Tibial artery (tissue), 4 donors: Measurements from ENCODE around the gene KCNMB3.
"Not testable (repeated sequence)": the region's sequence is repeated elsewhere in the genome, so short reads cannot be mapped to it uniquely, and the experiment has no call there.

ENCODE experiments used
- DNase-seq, 2 donors: peaks; one replicate each; pipeline ENCODE4 v3.0.0-alpha.2; 2019
- H3K27ac ChIP-seq, 2 donors: fragments of 200-600 bp; sonication (generic) in 1 of 2; 1 replicate in 1 of 2; 2 replicates in 1 of 2; pipeline ENCODE4 v1.5.1; 2018 to 2019; ENCODE audit warnings: mild to moderate bottlenecking in 1 of 2
- H3K27me3 ChIP-seq, 2 donors: fragments of 200-600 bp; sonication (generic) in 1 of 2; one replicate each; pipeline versions ENCODE4 v1.5.1 to v1.6.0; 2016 to 2019
- H3K36me3 ChIP-seq, 3 donors: fragments of 200-600 bp; sonication (generic) in 2 of 3; one replicate each; pipeline ENCODE4 v1.5.1; 2016 to 2019; ENCODE audit warnings: mild to moderate bottlenecking in 2 of 3
- H3K4me1 ChIP-seq, 4 donors: fragments of 200-600 bp; sonication (generic) in 2 of 4; 1 replicate in 3 of 4; 2 replicates in 1 of 4; pipeline ENCODE4 v1.5.1; 2016 to 2019
- H3K4me3 ChIP-seq, 2 donors: fragments of 200-600 bp; sonication (generic) in 1 of 2; 1 replicate in 1 of 2; 2 replicates in 1 of 2; pipeline ENCODE4 v1.5.1; 2018 to 2019; ENCODE audit warnings: mild to moderate bottlenecking in 2 of 2
- H3K9me3 ChIP-seq, 3 donors: fragments of 200-600 bp; sonication (generic) in 1 of 3; one replicate each; pipeline ENCODE4 v1.5.1; 2016 to 2019
- intact Hi-C: fragments of 100-400 bp; cut with DNase I; formaldehyde crosslinking; loops from one replicate; pipeline ENCODE4 v1.15.0; 2023; ENCODE audit warnings: low total_unique reads
- TF ChIP-seq, protein P1 (sequence below), 2 experiments: fragments of 200-600 bp in 1 of 2; fragments of 450-650 bp in 1 of 2; IDR thresholded peaks; one replicate each; pipeline ENCODE4 v1.5.1; 2017 to 2019; ENCODE audit warnings: antibody characterized with exemption in 2 of 2, mild to moderate bottlenecking in 1 of 2, moderate library complexity in 1 of 2

KCNMB3 gene

DNA sequence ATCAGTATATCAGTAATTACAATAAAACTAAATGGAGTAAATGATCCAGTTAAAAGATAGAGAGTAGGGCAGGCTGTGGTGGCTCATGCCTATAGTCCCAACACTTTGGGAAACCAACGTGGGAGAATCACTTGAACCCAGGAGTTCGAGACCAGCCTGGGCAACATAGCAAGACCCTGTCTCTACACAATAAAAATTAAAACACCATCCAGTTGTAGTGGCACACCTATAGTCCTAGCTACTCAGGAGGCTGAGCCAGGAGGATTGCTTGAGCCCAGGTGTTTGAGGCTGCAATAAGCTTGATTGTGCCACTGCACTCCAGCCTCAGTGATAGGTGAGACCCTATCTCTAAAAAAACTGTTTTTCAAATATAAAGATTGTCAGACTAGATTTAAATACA lies 5.9 kb upstream of the KCNMB3 start:
- Histone ChIP-seq H3K36me3 (no peaks in the 10 kb centered on the region), H3K9me3 (no peaks in the 10 kb centered on the region), H3K4me1 (peaks cover 0 to 6% (median 0%) of the 10 kb centered on the region in 4 donors), H3K27me3 (no peaks in the 10 kb centered on the region), H3K4me3 (no peak overlapping the region), H3K27ac (no peak overlapping the region)
- TF ChIP-seq, protein P1, sequence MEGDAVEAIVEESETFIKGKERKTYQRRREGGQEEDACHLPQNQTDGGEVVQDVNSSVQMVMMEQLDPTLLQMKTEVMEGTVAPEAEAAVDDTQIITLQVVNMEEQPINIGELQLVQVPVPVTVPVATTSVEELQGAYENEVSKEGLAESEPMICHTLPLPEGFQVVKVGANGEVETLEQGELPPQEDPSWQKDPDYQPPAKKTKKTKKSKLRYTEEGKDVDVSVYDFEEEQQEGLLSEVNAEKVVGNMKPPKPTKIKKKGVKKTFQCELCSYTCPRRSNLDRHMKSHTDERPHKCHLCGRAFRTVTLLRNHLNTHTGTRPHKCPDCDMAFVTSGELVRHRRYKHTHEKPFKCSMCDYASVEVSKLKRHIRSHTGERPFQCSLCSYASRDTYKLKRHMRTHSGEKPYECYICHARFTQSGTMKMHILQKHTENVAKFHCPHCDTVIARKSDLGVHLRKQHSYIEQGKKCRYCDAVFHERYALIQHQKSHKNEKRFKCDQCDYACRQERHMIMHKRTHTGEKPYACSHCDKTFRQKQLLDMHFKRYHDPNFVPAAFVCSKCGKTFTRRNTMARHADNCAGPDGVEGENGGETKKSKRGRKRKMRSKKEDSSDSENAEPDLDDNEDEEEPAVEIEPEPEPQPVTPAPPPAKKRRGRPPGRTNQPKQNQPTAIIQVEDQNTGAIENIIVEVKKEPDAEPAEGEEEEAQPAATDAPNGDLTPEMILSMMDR (IDR thresholded peaks at IDR 0.05), result no peak
- intact Hi-C loops, result no loop called here
- no peak for DNase-seq

DNA sequence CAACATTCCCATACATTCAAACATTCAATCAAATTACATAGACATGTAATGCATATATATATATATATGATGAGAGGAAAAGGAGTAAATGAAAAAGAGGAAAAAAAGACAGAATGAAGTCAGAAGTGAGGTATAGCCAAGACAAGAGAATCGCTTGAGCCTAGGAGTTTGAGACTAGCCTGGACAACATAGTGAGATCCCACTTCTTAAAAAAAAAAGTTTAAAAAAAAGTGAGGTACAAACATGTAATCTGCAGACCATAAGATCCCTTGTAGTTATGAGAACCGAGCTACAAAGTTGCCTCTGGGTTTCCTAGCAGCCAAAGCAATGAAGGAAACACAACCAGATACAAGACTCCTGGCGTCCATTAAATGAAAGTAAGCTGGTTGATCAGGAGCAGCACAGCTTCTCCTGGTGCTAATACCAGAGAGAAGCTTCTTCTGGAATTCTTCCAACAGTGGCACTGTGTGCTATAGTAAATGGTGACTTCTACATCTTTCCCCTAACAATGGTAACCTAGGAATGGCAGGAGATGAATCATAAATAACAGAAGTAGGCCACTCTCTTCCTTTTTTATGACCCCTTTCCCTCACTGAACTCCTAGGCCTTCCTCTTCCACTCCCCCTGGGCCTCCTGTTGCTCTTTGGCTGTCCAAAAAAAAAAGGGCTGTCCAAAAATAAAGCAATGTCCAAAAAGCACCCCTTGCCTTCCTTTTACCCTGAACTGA lies 3.5 kb downstream of the KCNMB3 start:
- TF ChIP-seq, protein P1 (IDR thresholded peaks at IDR 0.05), result no peak
- DNase-seq, result no peak

DNA sequence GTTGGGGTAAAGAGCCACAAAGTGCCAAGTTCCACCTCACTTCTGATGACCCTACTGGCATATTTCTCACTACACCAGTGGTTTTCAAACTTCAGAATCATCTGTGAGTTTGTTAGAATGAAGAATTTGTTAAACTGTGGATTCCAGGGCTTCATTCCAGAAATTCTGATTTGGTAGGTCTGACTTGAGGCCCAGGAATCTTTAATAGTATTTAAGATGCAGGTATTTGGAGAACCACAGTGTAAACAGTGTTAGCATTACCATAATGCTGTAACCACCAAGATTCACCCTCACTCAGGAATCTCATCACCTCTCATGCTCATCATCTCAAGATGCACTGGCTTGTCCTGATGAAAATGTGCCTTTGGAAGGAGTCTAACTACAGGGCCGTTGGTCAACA lies 6.0 kb downstream of the KCNMB3 start:
- H3K36me3 ChIP-seq, result peaks cover 0 to 6% (median 4%) of the 10 kb centered on the region in 3 donors
- H3K9me3 ChIP-seq, result no peaks in the 10 kb centered on the region
- H3K4me1 ChIP-seq, result no peaks in the 10 kb centered on the region
- H3K27me3 ChIP-seq, result no peaks in the 10 kb centered on the region
- no peak for DNase-seq
- intact Hi-C loops, result no loop called here
- H3K4me3 ChIP-seq, result no peak overlapping the region
- H3K27ac ChIP-seq, result no peak overlapping the region
- TF ChIP-seq, protein P1 (IDR thresholded peaks at IDR 0.05), result no peak

More for the DNA sequence above, 3.5 kb downstream of the KCNMB3 start:
- no peaks in the 10 kb centered on the region for H3K9me3 ChIP-seq
- no peak overlapping the region for H3K4me3 ChIP-seq
- no peaks in the 10 kb centered on the region for H3K27me3 ChIP-seq
- peaks cover 0 to 9% (median 4%) of the 10 kb centered on the region in 3 donors for H3K36me3 ChIP-seq
- no peaks in the 10 kb centered on the region for H3K4me1 ChIP-seq
- intact Hi-C loops, result no loop called here
- H3K27ac ChIP-seq, result no peak overlapping the region

DNA sequence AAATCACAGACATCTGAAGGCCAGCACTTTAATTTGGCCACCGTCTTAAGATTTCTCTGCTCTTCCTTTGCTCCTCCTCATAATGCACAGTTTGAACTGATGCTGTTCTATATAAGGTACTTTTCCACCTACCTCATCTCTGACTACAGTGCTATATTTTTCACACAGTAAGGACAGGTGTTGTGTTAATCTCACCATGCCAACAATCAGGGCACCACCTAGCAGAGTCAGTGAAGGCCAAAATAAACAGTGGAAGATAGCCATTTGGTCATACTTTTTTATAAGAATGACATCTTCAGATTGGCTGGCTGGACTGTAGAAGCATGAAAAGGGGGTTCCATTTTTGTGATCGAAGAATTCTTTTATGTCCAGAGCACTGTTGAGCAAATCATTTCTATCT lies 8.1 kb downstream of the KCNMB3 start:
- H3K4me3 ChIP-seq, H3K27ac ChIP-seq, intact Hi-C loops, H3K9me3 ChIP-seq, H3K36me3 ChIP-seq, H3K4me1 ChIP-seq, DNase-seq, H3K27me3 ChIP-seq: not testable (repeated sequence)

DNA sequence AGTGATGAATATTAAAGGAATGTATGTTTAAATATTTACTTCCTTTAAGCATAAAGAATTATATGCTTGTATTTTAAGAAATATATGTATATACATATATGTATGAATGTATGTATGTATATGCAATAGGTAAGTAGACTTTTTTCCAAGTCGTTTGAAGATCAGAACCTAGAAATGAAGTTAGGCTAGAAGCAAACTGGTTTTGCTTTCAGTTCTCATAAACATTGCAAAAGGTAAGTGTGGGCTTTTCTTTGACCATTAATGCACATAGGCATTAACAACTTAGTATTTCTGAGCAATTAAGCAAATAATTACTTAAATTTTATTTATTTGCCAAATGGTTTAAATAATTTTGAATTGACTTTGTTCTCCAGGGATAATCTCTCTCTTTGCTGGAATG lies 10.6 kb downstream of the KCNMB3 start:
- H3K4me3 ChIP-seq, H3K27me3 ChIP-seq, DNase-seq: not testable (repeated sequence)

DNA sequence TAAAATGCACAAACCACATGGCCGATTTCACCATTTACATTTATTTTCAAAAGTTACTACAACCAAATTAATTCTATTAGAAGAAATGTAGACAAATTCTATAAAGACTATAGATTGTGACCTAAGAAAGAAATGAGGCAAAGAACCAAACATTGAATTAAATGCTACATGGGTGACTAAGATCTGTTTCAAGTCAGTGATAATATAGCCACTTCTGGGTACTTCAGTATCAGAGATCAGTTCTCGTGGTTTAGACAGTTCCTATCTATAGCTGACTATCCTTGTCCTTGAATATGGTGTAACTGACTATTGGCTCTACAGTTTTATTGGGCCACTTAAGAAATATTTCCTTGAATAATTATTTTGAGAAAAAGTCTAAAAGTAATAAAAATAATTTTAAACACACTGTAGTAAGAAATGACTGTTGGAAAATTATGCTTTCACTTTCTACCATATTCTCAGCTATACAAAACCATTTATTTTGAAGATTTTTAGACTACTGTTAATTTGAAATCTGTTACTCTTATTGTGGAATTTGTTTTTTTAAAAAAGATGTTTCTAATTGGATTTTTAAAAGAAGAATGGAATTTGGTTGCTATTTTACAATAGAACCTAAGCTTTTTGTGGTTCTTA lies 14.1 kb downstream of the KCNMB3 start:
- Histone ChIP-seq H3K27ac (no peak overlapping the region), H3K4me1 (no peaks in the 10 kb centered on the region), H3K27me3 (no peaks in the 10 kb centered on the region), H3K36me3 (peaks cover 12 to 25% (median 16%) of the 10 kb centered on the region in 3 donors), H3K9me3 (no peaks in the 10 kb centered on the region), H3K4me3 (no peak overlapping the region)
- DNase-seq, result no peak
- TF ChIP-seq, protein P1 (IDR thresholded peaks at IDR 0.05), result no peak
- intact Hi-C loops, result no loop called here

More for the DNA sequence above, 10.6 kb downstream of the KCNMB3 start:
- H3K4me1 ChIP-seq, H3K36me3 ChIP-seq, H3K27ac ChIP-seq, intact Hi-C loops, H3K9me3 ChIP-seq: not testable (repeated sequence)
